H1 (cell line): ENCODE measurements around the gene ANK3.

Experiments used
- ASH2L ChIP-seq: fragments of 200-600, 300-600 bp; sonication (generic); IDR thresholded peaks from one replicate; pipeline ENCODE4 v1.7.1; 2017; ENCODE audit warnings: low read length
- CEBPB ChIP-seq: IDR thresholded peaks from 2 replicates; pipeline ENCODE4 v1.6.1; 2012; ENCODE audit warnings: low read depth, low read length
- KDM5A ChIP-seq: fragments of 200-600 bp; IDR thresholded peaks from 2 replicates; pipeline ENCODE4 v1.7.1; 2012; ENCODE audit warnings: mild to moderate bottlenecking, low read length, inconsistent platforms, mixed read lengths
- POLR2AphosphoS5 ChIP-seq: IDR thresholded peaks from 2 replicates; pipeline ENCODE4 v1.6.1; 2011; ENCODE audit warnings: low read depth, low read length
- RBBP5 ChIP-seq: IDR thresholded peaks from 2 replicates; pipeline ENCODE4 v1.7.1; 2012; ENCODE audit warnings: low read depth, mild to moderate bottlenecking, inconsistent platforms, low read length, moderate library complexity, borderline replicate concordance
- SAP30 ChIP-seq: fragments of 300-600 bp; sonication (generic); IDR thresholded peaks from 2 replicates; pipeline ENCODE4 v1.7.1; 2012; ENCODE audit warnings: low read length, moderate library complexity, mild to moderate bottlenecking, inconsistent platforms; ENCODE audit not compliant: insufficient read depth, insufficient replicate concordance
- SIN3A ChIP-seq, 2 experiments: IDR thresholded peaks in 1 of 2; conservative IDR thresholded peaks in 1 of 2; 2 replicates each; pipeline ENCODE4 v1.6.1; 2011 to 2012; ENCODE audit warnings: low read length in 2 of 2, improper control_type of control experiment in 1 of 2, low read depth in 1 of 2, mild to moderate bottlenecking in 1 of 2
- SRF ChIP-seq: IDR thresholded peaks from 2 replicates; pipeline ENCODE4 v1.6.1; 2011; ENCODE audit warnings: mild to moderate bottlenecking, low read depth, low read length, moderate library complexity
- TCF12 ChIP-seq: IDR thresholded peaks from 2 replicates; pipeline ENCODE4 v1.6.1; 2011; ENCODE audit warnings: low read depth, mild to moderate bottlenecking, low read length
- ZNF274 ChIP-seq: IDR thresholded peaks from 2 replicates; pipeline ENCODE4 v1.7.0; 2012; ENCODE audit warnings: low read length, borderline replicate concordance; ENCODE audit errors: extremely low read depth
- TF ChIP-seq, protein P1 (sequence below), 3 experiments: IDR thresholded peaks; 1 replicate in 2 of 3; 2 replicates in 1 of 3; pipeline versions ENCODE4 v1.5.1 to v1.6.1; 2011; ENCODE audit warnings: low read length in 3 of 3, mild to moderate bottlenecking in 3 of 3, inconsistent platforms in 2 of 3, low read depth in 1 of 3, moderate library complexity in 1 of 3; ENCODE audit not compliant: insufficient read depth in 1 of 3; ENCODE audit errors: control extremely low read depth in 1 of 3
- TF ChIP-seq, protein P2 (sequence below): IDR thresholded peaks from 2 replicates; pipeline ENCODE4 v1.6.1; 2012; ENCODE audit warnings: inconsistent platforms
- TF ChIP-seq, protein P3 (sequence below): IDR thresholded peaks from 2 replicates; pipeline ENCODE4 v1.6.1; 2012; ENCODE audit warnings: low read length, inconsistent platforms

GRCh38 chr10:60276232-60276631 lies 113.4 kb downstream of the ANK3 start:
- TF ChIP-seq, protein P1, sequence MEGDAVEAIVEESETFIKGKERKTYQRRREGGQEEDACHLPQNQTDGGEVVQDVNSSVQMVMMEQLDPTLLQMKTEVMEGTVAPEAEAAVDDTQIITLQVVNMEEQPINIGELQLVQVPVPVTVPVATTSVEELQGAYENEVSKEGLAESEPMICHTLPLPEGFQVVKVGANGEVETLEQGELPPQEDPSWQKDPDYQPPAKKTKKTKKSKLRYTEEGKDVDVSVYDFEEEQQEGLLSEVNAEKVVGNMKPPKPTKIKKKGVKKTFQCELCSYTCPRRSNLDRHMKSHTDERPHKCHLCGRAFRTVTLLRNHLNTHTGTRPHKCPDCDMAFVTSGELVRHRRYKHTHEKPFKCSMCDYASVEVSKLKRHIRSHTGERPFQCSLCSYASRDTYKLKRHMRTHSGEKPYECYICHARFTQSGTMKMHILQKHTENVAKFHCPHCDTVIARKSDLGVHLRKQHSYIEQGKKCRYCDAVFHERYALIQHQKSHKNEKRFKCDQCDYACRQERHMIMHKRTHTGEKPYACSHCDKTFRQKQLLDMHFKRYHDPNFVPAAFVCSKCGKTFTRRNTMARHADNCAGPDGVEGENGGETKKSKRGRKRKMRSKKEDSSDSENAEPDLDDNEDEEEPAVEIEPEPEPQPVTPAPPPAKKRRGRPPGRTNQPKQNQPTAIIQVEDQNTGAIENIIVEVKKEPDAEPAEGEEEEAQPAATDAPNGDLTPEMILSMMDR (IDR thresholded peaks at IDR 0.05; ENCODE audit: control extremely low read depth in 1 of 3, insufficient read depth in 1 of 3, low read depth in 1 of 3, low read length in 3 of 3), result no peak
- TF ChIP-seq KDM5A (no peak), POLR2AphosphoS5 (no peak), SRF (no peak), CEBPB (no peak), TCF12 (no peak), ZNF274 (no peak), SIN3A (conservative IDR thresholded peaks at IDR 0.05 in 1 of 2, IDR thresholded peaks at IDR 0.05 in 1 of 2; ENCODE audit: low read depth in 1 of 2, low read length in 2 of 2) (no peak), SAP30 (no peak), ASH2L (no peak), RBBP5 (no peak)
- TF ChIP-seq, protein P2, sequence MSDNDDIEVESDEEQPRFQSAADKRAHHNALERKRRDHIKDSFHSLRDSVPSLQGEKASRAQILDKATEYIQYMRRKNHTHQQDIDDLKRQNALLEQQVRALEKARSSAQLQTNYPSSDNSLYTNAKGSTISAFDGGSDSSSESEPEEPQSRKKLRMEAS, result no peak
- TF ChIP-seq, protein P3, sequence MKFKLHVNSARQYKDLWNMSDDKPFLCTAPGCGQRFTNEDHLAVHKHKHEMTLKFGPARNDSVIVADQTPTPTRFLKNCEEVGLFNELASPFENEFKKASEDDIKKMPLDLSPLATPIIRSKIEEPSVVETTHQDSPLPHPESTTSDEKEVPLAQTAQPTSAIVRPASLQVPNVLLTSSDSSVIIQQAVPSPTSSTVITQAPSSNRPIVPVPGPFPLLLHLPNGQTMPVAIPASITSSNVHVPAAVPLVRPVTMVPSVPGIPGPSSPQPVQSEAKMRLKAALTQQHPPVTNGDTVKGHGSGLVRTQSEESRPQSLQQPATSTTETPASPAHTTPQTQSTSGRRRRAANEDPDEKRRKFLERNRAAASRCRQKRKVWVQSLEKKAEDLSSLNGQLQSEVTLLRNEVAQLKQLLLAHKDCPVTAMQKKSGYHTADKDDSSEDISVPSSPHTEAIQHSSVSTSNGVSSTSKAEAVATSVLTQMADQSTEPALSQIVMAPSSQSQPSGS, result no peak
